NB4 (cell line): ENCODE results near the gene HS6ST1.

ENCODE experiments used
- DNase-seq: peaks from one replicate; pipeline ENCODE4 v3.0.0; 2010; ENCODE audit warnings: low read depth
- H3K4me3 ChIP-seq: one replicate; pipeline ENCODE4 v1.5.1; 2011; ENCODE audit warnings: mild to moderate bottlenecking, low read depth, low read length, moderate library complexity
- MYC ChIP-seq: IDR thresholded peaks from 2 replicates; pipeline ENCODE4 v1.6.1; 2011; ENCODE audit warnings: low read depth, low read length
- POLR2A ChIP-seq: IDR thresholded peaks from 2 replicates; pipeline ENCODE4 v1.6.1; 2011; ENCODE audit warnings: mild to moderate bottlenecking; ENCODE audit not compliant: insufficient read length; ENCODE audit errors: extremely low read depth
- TF ChIP-seq, protein P1 (sequence below): IDR thresholded peaks from 2 replicates; pipeline ENCODE4 v1.6.1; 2011; ENCODE audit warnings: low read depth, low read length
- TF ChIP-seq, protein P2 (sequence below): IDR thresholded peaks from one replicate; pipeline ENCODE4 v1.5.1; 2012; ENCODE audit warnings: low read depth, low read length

HS6ST1 gene

DNA sequence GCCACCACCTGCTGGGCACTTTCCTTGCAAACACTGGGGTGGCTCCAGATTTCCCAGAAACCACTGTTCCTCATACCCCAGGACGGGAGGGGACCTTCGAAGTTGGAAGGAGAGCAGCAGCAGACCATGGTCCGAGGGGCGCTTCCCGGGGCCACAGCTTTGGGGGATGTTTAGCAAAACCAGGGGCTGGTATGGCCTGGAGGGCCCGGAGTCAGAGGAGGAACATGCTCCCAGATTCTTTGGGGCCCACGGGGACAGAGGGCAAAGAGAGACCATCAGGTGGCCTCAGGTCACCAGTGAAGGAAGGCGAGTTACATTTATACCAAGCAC is 25.3 kb downstream of the HS6ST1 start:
- no peak for DNase-seq
- TF ChIP-seq, protein P1, sequence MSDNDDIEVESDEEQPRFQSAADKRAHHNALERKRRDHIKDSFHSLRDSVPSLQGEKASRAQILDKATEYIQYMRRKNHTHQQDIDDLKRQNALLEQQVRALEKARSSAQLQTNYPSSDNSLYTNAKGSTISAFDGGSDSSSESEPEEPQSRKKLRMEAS, result no peak
- TF ChIP-seq, protein P2, sequence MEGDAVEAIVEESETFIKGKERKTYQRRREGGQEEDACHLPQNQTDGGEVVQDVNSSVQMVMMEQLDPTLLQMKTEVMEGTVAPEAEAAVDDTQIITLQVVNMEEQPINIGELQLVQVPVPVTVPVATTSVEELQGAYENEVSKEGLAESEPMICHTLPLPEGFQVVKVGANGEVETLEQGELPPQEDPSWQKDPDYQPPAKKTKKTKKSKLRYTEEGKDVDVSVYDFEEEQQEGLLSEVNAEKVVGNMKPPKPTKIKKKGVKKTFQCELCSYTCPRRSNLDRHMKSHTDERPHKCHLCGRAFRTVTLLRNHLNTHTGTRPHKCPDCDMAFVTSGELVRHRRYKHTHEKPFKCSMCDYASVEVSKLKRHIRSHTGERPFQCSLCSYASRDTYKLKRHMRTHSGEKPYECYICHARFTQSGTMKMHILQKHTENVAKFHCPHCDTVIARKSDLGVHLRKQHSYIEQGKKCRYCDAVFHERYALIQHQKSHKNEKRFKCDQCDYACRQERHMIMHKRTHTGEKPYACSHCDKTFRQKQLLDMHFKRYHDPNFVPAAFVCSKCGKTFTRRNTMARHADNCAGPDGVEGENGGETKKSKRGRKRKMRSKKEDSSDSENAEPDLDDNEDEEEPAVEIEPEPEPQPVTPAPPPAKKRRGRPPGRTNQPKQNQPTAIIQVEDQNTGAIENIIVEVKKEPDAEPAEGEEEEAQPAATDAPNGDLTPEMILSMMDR, result no peak
- H3K4me3 ChIP-seq, result no peak overlapping the region

DNA sequence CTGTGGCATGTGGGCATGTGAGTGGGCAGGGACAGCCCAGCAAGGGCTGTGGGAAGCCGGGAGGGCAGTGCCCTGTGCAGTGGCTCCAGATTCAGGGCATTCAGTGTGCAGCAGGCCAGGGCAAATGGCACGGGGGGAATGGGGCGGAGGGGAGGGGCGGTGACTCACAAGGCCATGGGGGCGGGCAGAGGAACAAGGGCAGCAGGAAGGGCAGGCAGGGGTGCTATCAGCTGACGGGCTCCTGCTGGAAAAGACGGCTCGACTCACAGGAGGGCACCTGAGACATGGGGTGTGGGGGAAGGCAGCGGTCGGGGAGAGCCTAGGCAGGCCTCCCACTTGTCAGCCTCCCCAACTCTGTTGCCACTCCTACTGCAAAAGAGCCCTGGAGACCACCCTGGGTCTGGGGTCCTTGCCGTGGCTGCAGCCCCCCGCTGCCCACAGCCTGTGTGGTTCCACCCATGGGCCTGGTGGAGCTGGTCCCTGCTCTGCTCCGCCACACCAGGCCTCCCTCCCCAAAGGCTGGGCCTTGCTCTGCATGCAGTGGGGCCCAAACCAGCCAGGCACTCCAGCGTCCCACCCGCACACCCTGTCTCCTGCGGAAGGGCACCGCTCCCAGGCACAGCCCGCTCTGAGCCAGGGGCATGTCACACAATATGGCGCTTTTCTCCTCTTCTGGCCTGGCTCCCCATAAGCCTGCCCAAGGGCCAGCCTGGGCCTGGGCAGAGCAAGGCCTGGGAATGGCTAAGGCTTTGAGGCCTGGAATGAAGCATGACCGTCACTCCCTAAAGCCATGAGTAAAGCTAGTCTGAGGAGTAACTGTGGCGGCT is 25.9 kb downstream of the HS6ST1 start:
- TF ChIP-seq, protein P2, result no peak
- no peak for TF ChIP-seq MYC
- TF ChIP-seq, protein P1, result no peak
- no peak for TF ChIP-seq POLR2A
- no peak for DNase-seq
- H3K4me3 ChIP-seq, result no peak overlapping the region

DNA sequence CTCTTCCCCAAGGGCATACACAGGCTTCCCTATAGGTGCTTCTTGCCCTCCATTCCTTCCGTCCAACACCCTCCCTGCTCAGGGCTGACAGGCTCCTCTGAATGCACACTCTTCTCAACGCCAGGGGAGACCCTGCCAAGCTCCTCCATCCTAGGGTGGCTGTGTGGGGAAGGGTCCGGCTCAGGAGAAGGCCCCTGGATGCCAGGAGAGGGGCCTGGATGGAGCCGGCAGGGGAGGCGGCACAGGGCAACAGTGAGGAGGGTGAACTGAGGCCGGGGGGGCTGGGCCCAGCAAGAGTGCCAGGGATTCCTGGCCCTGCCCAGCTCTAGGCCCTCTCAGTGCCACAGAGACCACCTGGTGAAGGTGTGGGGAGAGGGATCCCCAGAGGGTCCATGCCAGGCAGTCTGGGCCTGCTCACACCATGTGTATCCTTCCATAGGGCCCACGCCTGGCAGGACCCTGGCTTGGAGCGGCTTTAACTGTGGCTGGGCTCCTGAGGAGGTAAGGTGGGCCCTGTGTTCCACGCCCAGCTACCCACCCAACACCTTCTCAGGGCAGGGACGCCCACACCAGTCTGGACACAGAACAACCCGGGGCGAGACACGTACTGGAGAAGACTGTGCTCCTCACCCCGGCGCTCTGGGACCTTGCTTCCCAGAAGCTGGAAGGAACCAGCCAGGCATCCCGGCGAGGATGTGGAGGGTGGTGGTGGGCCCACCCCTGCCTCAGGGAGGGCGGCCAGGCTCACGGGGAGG is 26.6 kb downstream of the HS6ST1 start:
- no peak for TF ChIP-seq MYC
- TF ChIP-seq, protein P2, result no peak
- TF ChIP-seq, protein P1, result no peak
- no peak for TF ChIP-seq POLR2A

DNA sequence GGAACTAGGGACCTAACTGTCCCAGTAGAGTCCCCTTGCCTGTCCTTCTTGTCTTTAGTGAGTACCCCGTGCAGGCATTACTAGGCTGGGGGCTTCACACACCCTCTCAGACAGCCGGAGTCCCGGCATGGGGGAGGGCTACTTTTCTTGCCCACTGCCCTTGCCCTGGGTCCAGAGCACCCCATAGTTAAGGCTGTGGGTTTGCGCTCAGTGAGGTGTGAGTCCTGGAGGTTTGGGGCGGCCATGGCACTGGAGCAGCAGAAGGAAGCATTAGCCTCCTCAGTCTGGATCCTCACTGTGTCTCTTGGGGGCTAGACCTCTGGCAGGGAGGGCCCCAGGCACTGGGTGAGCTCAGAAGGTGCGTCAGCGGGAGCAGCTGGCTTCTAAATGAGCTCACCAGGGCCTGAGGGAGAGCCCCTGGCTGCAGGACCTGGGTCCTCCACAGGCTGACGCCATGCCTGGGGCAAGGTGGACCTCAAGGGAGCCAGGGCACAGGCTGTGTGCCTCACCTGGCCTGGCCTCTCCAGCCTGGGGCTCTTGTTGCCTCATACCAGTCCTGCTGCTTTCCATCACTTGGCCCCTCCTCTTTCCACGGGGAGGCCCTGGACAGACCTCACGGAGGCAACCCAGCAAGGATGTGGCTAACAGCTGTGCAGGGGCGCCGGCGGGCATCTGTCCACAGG is 27.4 kb downstream of the HS6ST1 start:
- TF ChIP-seq POLR2A (no peak), MYC (no peak)
- TF ChIP-seq, protein P1, result no peak
- TF ChIP-seq, protein P2, result no peak
- no peak overlapping the region for H3K4me3 ChIP-seq
- no peak for DNase-seq

More for the DNA sequence above, 26.6 kb downstream of the HS6ST1 start:
- H3K4me3 ChIP-seq, result no peak overlapping the region
- no peak for DNase-seq

DNA sequence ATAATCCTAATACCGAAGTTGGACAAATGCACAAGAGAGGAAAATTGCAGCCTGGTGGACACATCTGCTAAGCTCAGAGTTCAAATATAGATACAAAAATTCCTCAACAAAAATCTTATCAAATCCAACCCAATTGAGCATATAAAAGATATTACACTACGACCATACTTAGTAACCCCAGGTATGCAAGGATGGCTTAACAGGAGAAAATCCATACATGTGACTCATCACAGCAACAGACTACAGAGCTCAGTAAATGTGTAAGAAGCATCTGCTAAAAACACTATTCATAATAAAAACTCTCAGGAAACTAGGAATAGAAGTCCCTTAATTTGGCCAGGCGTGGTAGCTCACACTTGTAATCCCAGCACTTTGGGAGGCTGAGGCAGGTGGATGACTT is 28.3 kb downstream of the HS6ST1 start:
- no peak for DNase-seq
- TF ChIP-seq, protein P2, result no peak
- no peak for TF ChIP-seq MYC
- TF ChIP-seq POLR2A, result no peak
- TF ChIP-seq, protein P1, result no peak
- no peak overlapping the region for H3K4me3 ChIP-seq
